Pancreas (tissue), 10 donors: ENCODE measurements around the gene STPG4. TPM values are rescaled to one million over a fixed set of nuclear protein-coding genes. Genes with fewer than 3 reads are reported as not detected.
A peak's percentile ranks its signal among the peaks of the same experiment; 100 is the strongest.

Source experiments
- ATAC-seq, 4 donors: fragments of 200-7000 bp; cut with Tn5 transposase; one replicate each; pipeline versions ENCODE4 v1.8.0 to v1.9.1; 2020; ENCODE audit warnings: mild to moderate bottlenecking in 4 of 4, moderate library complexity in 4 of 4
- DNase-seq, 6 donors: peaks; one replicate each; pipeline ENCODE4 v3.0.0-alpha.2; 2020
- FAIRE-seq: peaks from 2 replicates; lab custom pipeline; 2012; peaks lifted over from hg19 to GRCh38; lab: Jason Lieb, UNC
- H3K27ac ChIP-seq, 4 donors: fragments of 200-600 bp; sonication (generic); 1 replicate in 3 of 4; 2 replicates in 1 of 4; pipeline versions ENCODE4 v1.5.0 to v1.8.0; 2020
- H3K27me3 ChIP-seq, 4 donors: fragments of 200-600 bp; one replicate each; pipeline ENCODE4 v1.8.0; 2021
- H3K36me3 ChIP-seq, 3 donors: fragments of 200-600 bp; sonication (generic) in 1 of 3; one replicate each; pipeline versions ENCODE4 v1.5.0 to v1.8.0; 2020 to 2021
- H3K4me1 ChIP-seq, 3 donors: fragments of 200-600 bp; one replicate each; pipeline ENCODE4 v1.8.0; 2021
- H3K4me3 ChIP-seq, 4 donors: fragments of 200-600 bp; sonication (generic) in 2 of 4; one replicate each; pipeline versions ENCODE4 v1.5.0 to v1.8.0; 2020 to 2021
- H3K9me3 ChIP-seq, 4 donors: fragments of 200-600 bp; one replicate each; pipeline ENCODE4 v1.8.0; 2021
- CTCF ChIP-seq, 4 donors: fragments of 200-600 bp; sonication (generic) in 3 of 4; IDR thresholded peaks; one replicate each; pipeline versions ENCODE4 v1.5.0 to v1.8.0; 2021; ENCODE audit warnings: antibody characterized with exemption in 4 of 4
- WGBS, 2 donors: extraction: QIAGEN DNeasy Blood & Tissue Kit; methylation state at CpG; one replicate each; pipeline ENCODE4 v1.1.7; 2013; 5-methylcytosine and 5-hydroxymethylcytosine counted together
- intact Hi-C, 3 donors: fragments of 100-400 bp; cut with DNase I; formaldehyde crosslinking; loops; one replicate each; pipeline versions ENCODE4 v1.11.1 to v1.14.2; 2022
- polyA plus RNA-seq, 2 donors: library from polyadenylated mRNA; stranded (reverse); fragments of 200-250 nt; gene quantifications; one replicate each; pipeline ENCODE4 v1.2.3, GENCODE V29; 2013
- total RNA-seq, 6 donors: library from RNA; stranded (reverse); fragmentation: NEBNext Ultra II Directional in 4 of 6; extraction: Animal tissue kit (Norgen Biotek cat#: 25700) in 4 of 6; gene quantifications; one replicate each; pipeline versions ENCODE4 v1.2.1 to v1.2.4, GENCODE V29; 2021 to 2023
- donor health status: healthy with polysubstance abuse.
- donor health status: DM: no; HTN: no; CAD: no; lungs with moderate emphysema.
- donor health status: DM: no; HTN: no; CAD: no.
- donor health status: control.
- donor health status: control.
- donor health status: Bipolar disorder and iron deficiency.
- donor health status: DM: yes; HTN: yes; CAD: no.
- donor health status: DM: no; HTN: no; CAD: no.
- donor health status: DM: no; HTN: no; CAD: no.
- donor health status: DM: yes; HTN: yes; CAD: no.

STPG4 gene
- total and polyA plus RNA-seq, 8 donors, result not detected

- FAIRE-seq (no peak), ATAC-seq (peak in 1 of 4 donors; percentile 14), DNase-seq (peak in 1 of 6 donors; percentile 51)
- no peaks in the 10 kb centered on the region for H3K36me3 ChIP-seq
- no peak for TF ChIP-seq CTCF (IDR thresholded peaks at IDR 0.05)
- 96% methylated on average over 17 of the region's 17 CpGs for WGBS, 2 donors
- intact Hi-C loops, result no loop called here
- no peaks in the 10 kb centered on the region for H3K9me3 ChIP-seq
- peaks cover 0 to 23% (median 10%) of the 10 kb centered on the region in 3 donors for H3K4me1 ChIP-seq
- no peak overlapping the region for H3K27ac ChIP-seq
- H3K27me3 ChIP-seq, result no peaks in the 10 kb centered on the region
- no peak overlapping the region for H3K4me3 ChIP-seq
Measured at GRCh38 chr2:47039913-47040562, 115.1 kb downstream of the STPG4 start.

GRCh38 chr2:47039489-47039870, 115.6 kb downstream of the STPG4 start:
- H3K27ac ChIP-seq, result no peak overlapping the region
- FAIRE-seq (no peak), ATAC-seq (no peak), DNase-seq (no peak)
- WGBS, 2 donors, result 86 to 95% methylated on average over 2 of the region's 2 CpGs
- no peaks in the 10 kb centered on the region for H3K9me3 ChIP-seq
- no peaks in the 10 kb centered on the region for H3K36me3 ChIP-seq
- no peak for TF ChIP-seq CTCF (IDR thresholded peaks at IDR 0.05)
- H3K27me3 ChIP-seq, result no peaks in the 10 kb centered on the region
- H3K4me1 ChIP-seq, result peaks cover 4 to 29% (median 16%) of the 10 kb centered on the region in 3 donors
- intact Hi-C loops, result no loop called here
- no peak overlapping the region for H3K4me3 ChIP-seq

- Histone ChIP-seq H3K4me1 (peaks cover 10 to 35% (median 16%) of the 10 kb centered on the region in 3 donors), H3K27me3 (no peaks in the 10 kb centered on the region), H3K9me3 (no peaks in the 10 kb centered on the region), H3K27ac (no peak overlapping the region), H3K4me3 (no peak overlapping the region), H3K36me3 (no peaks in the 10 kb centered on the region)
- 65 to 75% methylated on average over 8 to 9 of the region's 9 CpGs for WGBS, 2 donors
- no peak for ATAC-seq
- TF ChIP-seq CTCF (IDR thresholded peaks at IDR 0.05), result no peak
- intact Hi-C loops, result no loop called here
- FAIRE-seq, result no peak
- DNase-seq, result peak in 2 of 6 donors; percentile 33 to 43
Measured at GRCh38 chr2:47038656-47039488, 116.2 kb downstream of the STPG4 start.

- FAIRE-seq, result no peak
- 83 to 87% methylated on average over 9 of the region's 9 CpGs for whole genome bisulfite sequencing, 2 donors
- TF ChIP-seq CTCF (IDR thresholded peaks at IDR 0.05), result no peak
Measured at GRCh38 chr2:47037678-47038077, 117.4 kb downstream of the STPG4 start.

More at GRCh38 chr2:47037678-47038077, 117.4 kb downstream of the STPG4 start:
- ATAC-seq (no peak), DNase-seq (no peak)
- intact Hi-C loops, result no loop called here
- H3K27me3 ChIP-seq, result no peaks in the 10 kb centered on the region
- no peak overlapping the region for H3K4me3 ChIP-seq
- H3K9me3 ChIP-seq, result no peaks in the 10 kb centered on the region
- peaks cover 18 to 41% (median 22%) of the 10 kb centered on the region in 3 donors for H3K4me1 ChIP-seq
- H3K27ac ChIP-seq, result no peak overlapping the region
- no peaks in the 10 kb centered on the region for H3K36me3 ChIP-seq

Other genes with a start within 250 kb of the STPG4 start
- 100 to 1,000 TPM in 4 of 6 donors, 10 to 100 TPM in 2; 82.3 to 180 (median 107) TPM for gene MCFD2, start 239.5 kb downstream of the STPG4 start, total RNA-seq
- 10 to 100 TPM; 20.1 to 31.4 TPM for gene MCFD2, start 239.5 kb downstream of the STPG4 start, polyA plus RNA-seq
- 10 to 100 TPM; 14.4 to 23.7 (median 21.2) TPM for gene TTC7A, start 214.1 kb downstream of the STPG4 start, total RNA-seq
- 10 to 100 TPM; 10.4 to 21.6 TPM for gene TTC7A, start 214.1 kb downstream of the STPG4 start, polyA plus RNA-seq
- gene CALM2, start 21.2 kb upstream of the STPG4 start, total RNA-seq, result 100 to 1,000 TPM in 3 of 6 donors, 10 to 100 TPM in 3; 63.7 to 231 (median 107) TPM
- gene CALM2, start 21.2 kb upstream of the STPG4 start, polyA plus RNA-seq, result 100 to 1,000 TPM; 167 to 309 TPM
- 100 to 1,000 TPM in 3 of 6 donors, 10 to 100 TPM in 3; 72.3 to 184 (median 99.5) TPM for gene EPCAM, start 214.0 kb upstream of the STPG4 start, total RNA-seq
- 100 to 1,000 TPM in 1 of 2 donors, 10 to 100 TPM in 1; 98.8 to 180 TPM for gene EPCAM, start 214.0 kb upstream of the STPG4 start, polyA plus RNA-seq
- gene MSH2, start 247.8 kb upstream of the STPG4 start, total RNA-seq, result 10 to 100 TPM in 1 of 6 donors, 1 to 10 TPM in 5; 5.1 to 10.3 (median 8.2) TPM
- 1 to 10 TPM; 3.3 to 6.5 TPM for gene MSH2, start 247.8 kb upstream of the STPG4 start, polyA plus RNA-seq